GM12878 (cell line): Measurements from ENCODE around the gene SEC24D. TPM values are rescaled to one million over a fixed set of nuclear protein-coding genes. Genes with fewer than 3 reads are reported as not detected.

Experiments used
- ATAC-seq: fragments of 200-7000 bp; cut with Tn5 transposase; 3 replicates; pipeline ENCODE4 v1.9.1; 2020; ENCODE audit warnings: mild to moderate bottlenecking, moderate library complexity
- BruUV-seq: library from RNA; stranded (reverse); fragments of 400-500 nt; replicated peaks from 2 replicates; lab custom pipeline; 2021; lab: Mats Ljungman, UMichigan
- CTCF ChIA-PET: fragments of 300-600 bp; sonication (Branson Sonifier 250); formaldehyde crosslinking; extraction: SDS; loops from one replicate; lab custom pipeline; 2021; ENCODE audit warnings: inconsistent platforms; lab: Yijun Ruan, JAX
- POLR2A ChIA-PET: fragments of 350-600 bp; formaldehyde crosslinking; extraction: SDS; loops from one replicate; lab custom pipeline; 2021; ENCODE audit warnings: inconsistent platforms; lab: Charles Lee
- RAD21 ChIA-PET: fragments of 300-600 bp; sonication (Branson Sonifier 250); formaldehyde crosslinking; loops from one replicate; lab custom pipeline; 2023; ENCODE audit warnings: antibody characterized with exemption; ENCODE audit not compliant: unreplicated experiment; lab: Charles Lee
- SMC1A ChIA-PET: fragments of 300-600 bp; sonication (Branson Sonifier 250); formaldehyde crosslinking; loops from one replicate; lab custom pipeline; 2023; ENCODE audit not compliant: unreplicated experiment, uncharacterized antibody; lab: Charles Lee
- DNase-seq: peaks from one replicate; pipeline ENCODE4 v3.0.0-alpha.2; 2011; ENCODE audit warnings: low read depth, low spot score
- FAIRE-seq: peaks from 3 replicates; lab custom pipeline; 2011; peaks lifted over from hg19 to GRCh38; lab: Jason Lieb, UNC
- H2AFZ ChIP-seq: 2 replicates; pipeline ENCODE4 v1.6.0; 2011; ENCODE audit warnings: low read depth, low read length, control low read depth; ENCODE audit not compliant: control insufficient read depth
- H3K27ac ChIP-seq: 2 replicates; pipeline ENCODE4 v1.5.1; 2011; ENCODE audit warnings: control low read depth; ENCODE audit not compliant: control insufficient read depth, insufficient read depth
- H3K27me3 ChIP-seq, 2 experiments: replicated peaks in 1 of 2; 2 replicates each; pipeline versions ENCODE4 v1.6.0 to v1.6.1; 2011; ENCODE audit warnings: low read length in 1 of 2; ENCODE audit not compliant: control insufficient read depth in 2 of 2, insufficient read depth in 2 of 2
- H3K36me3 ChIP-seq, 2 experiments: 2 replicates each; pipeline ENCODE4 v1.5.1; 2011; ENCODE audit warnings: low read length in 1 of 2; ENCODE audit not compliant: control insufficient read depth in 2 of 2, insufficient read depth in 2 of 2
- H3K4me1 ChIP-seq: 2 replicates; pipeline ENCODE4 v1.6.1; 2011; ENCODE audit warnings: mild to moderate bottlenecking, low read length, moderate library complexity, mixed read lengths; ENCODE audit not compliant: control insufficient read depth, insufficient read depth
- H3K4me2 ChIP-seq: 2 replicates; pipeline ENCODE4 v1.6.0; 2011; ENCODE audit warnings: control low read depth; ENCODE audit not compliant: control insufficient read depth, insufficient read depth
- H3K4me3 ChIP-seq: fragments of 200-600 bp; sonication (generic); 2 replicates; pipeline ENCODE4 v1.5.1; 2016
- H3K79me2 ChIP-seq: 2 replicates; pipeline ENCODE4 v1.6.0; 2011; ENCODE audit warnings: low read length; ENCODE audit not compliant: control insufficient read depth, insufficient read depth
- H3K9ac ChIP-seq: 2 replicates; pipeline ENCODE4 v1.8.0; 2011; ENCODE audit warnings: low read length, control low read depth, mixed read lengths; ENCODE audit not compliant: control insufficient read depth, insufficient read depth
- H3K9me3 ChIP-seq: replicated peaks from 3 replicates; pipeline ENCODE4 v1.5.1; 2011; ENCODE audit warnings: mild to moderate bottlenecking, low read length; ENCODE audit not compliant: control insufficient read depth, insufficient read depth
- H4K20me1 ChIP-seq: 2 replicates; pipeline ENCODE4 v1.6.0; 2011; ENCODE audit not compliant: control insufficient read depth, insufficient read depth
- ATF7 ChIP-seq: fragments of 450-650 bp; IDR thresholded peaks from 2 replicates; pipeline ENCODE4 v1.6.1; 2016; ENCODE audit warnings: low read depth, mild to moderate bottlenecking
- BACH1 ChIP-seq: fragments of 450-650 bp; IDR thresholded peaks from 2 replicates; pipeline ENCODE4 v1.6.1; 2017; ENCODE audit warnings: mild to moderate bottlenecking, borderline replicate concordance
- DPF2 ChIP-seq: fragments of 450-650 bp; IDR thresholded peaks from 2 replicates; pipeline ENCODE4 v1.6.1; 2017; ENCODE audit warnings: mild to moderate bottlenecking
- FOXK2 ChIP-seq: fragments of 450-650 bp; IDR thresholded peaks from 2 replicates; pipeline ENCODE4 v1.6.1; 2017; ENCODE audit warnings: mild to moderate bottlenecking, moderate library complexity
- HDAC6 ChIP-seq: fragments of 200-600 bp; sonication (generic); IDR thresholded peaks from one replicate; pipeline ENCODE4 v1.8.0; 2017; ENCODE audit warnings: antibody characterized with exemption; ENCODE audit not compliant: unreplicated experiment
- IKZF1 ChIP-seq: fragments of 450-650 bp; conservative IDR thresholded peaks from 2 replicates; pipeline ENCODE4 v1.6.1; 2017; ENCODE audit warnings: antibody characterized with exemption, mild to moderate bottlenecking
- MEF2A ChIP-seq: IDR thresholded peaks from 2 replicates; pipeline ENCODE4 v1.6.1; 2011; ENCODE audit warnings: low read depth, mild to moderate bottlenecking, low read length, moderate library complexity; ENCODE audit not compliant: insufficient read depth
- MTA3 ChIP-seq: IDR thresholded peaks from 2 replicates; pipeline ENCODE4 v1.6.1; 2012; ENCODE audit warnings: low read length, inconsistent platforms, borderline replicate concordance
- PAX5 ChIP-seq: IDR thresholded peaks from 2 replicates; pipeline ENCODE4 v1.6.1; 2011; ENCODE audit warnings: low read depth, low read length, borderline replicate concordance
- POLR2A ChIP-seq: IDR thresholded peaks from 2 replicates; pipeline ENCODE4 v1.6.1; 2011; ENCODE audit warnings: low read depth, mild to moderate bottlenecking, low read length
- SIX5 ChIP-seq: IDR thresholded peaks from 2 replicates; pipeline ENCODE4 v1.6.1; 2011; ENCODE audit warnings: mild to moderate bottlenecking, low read depth, low read length, moderate library complexity; ENCODE audit not compliant: severe bottlenecking
- SMARCA5 ChIP-seq: fragments of 450-650 bp; IDR thresholded peaks from 2 replicates; pipeline ENCODE4 v1.6.1; 2017; ENCODE audit warnings: mild to moderate bottlenecking
- SUZ12 ChIP-seq: fragments of 200-600 bp; sonication (generic); IDR thresholded peaks from one replicate; pipeline ENCODE4 v1.6.1; 2018; ENCODE audit warnings: antibody characterized with exemption, mild to moderate bottlenecking; ENCODE audit not compliant: unreplicated experiment
- USF1 ChIP-seq: IDR thresholded peaks from 2 replicates; pipeline ENCODE4 v1.6.1; 2011; ENCODE audit warnings: borderline replicate concordance, low read depth, mild to moderate bottlenecking, moderate library complexity, mixed read lengths, low read length; ENCODE audit not compliant: insufficient read depth; ENCODE audit errors: extremely low read length
- ZNF622 ChIP-seq: fragments of 450-650 bp; IDR thresholded peaks from 2 replicates; pipeline ENCODE4 v1.6.1; 2017; ENCODE audit warnings: mild to moderate bottlenecking, inconsistent platforms
- WGBS: methylation state at CpG from one replicate; pipeline ENCODE4 v1.1.6; 2016; ENCODE audit warnings: low lambda C conversion rate; ENCODE audit not compliant: insufficient replicate concordance, insufficient coverage; ENCODE audit errors: missing lambda C conversion rate; 5-methylcytosine and 5-hydroxymethylcytosine counted together
- in situ Hi-C: fragments of 300-500 bp; cut with MboI; formaldehyde crosslinking; loops from 9 replicates; pipeline ENCODE4 v1.14.3; 2018; ENCODE audit warnings: mixed read lengths
- intact Hi-C: fragments of 100-400 bp; cut with micrococcal nuclease; formaldehyde crosslinking; loops from one replicate; pipeline ENCODE4 v1.14.2; 2022; ENCODE audit not compliant: unreplicated experiment
- polyA plus RNA-seq, 11 experiments: library from polyadenylated mRNA; depleted of rRNA in 4 of 11; unstranded in 6 of 11; stranded (reverse) in 5 of 11; fragments of >200 nt; fragmentation: Nextera tagmentation in 4 of 11; fragmentation: Illumina TruSeq in 1 of 11; extraction: Ambion mirVana in 4 of 11; extraction: Trizol in 1 of 11; gene quantifications; 1 replicate in 1 of 11; 2 replicates in 10 of 11; pipeline versions ENCODE4 v1.2.1 to v1.2.3, GENCODE V29; 2011 to 2016; ENCODE audit warnings: inconsistent platforms in 2 of 11, missing spikeins in 2 of 11, low read depth in 1 of 11
- total RNA-seq, 4 experiments: library from RNA; depleted of rRNA in 3 of 4; stranded (reverse); fragments of >200 nt in 3 of 4; fragmentation: Illumina TruSeq in 1 of 4; extraction: Trizol in 1 of 4; gene quantifications; 2 replicates each; pipeline versions ENCODE4 v1.2.1 to v1.2.3, GENCODE V29; 2013 to 2021
- TF ChIP-seq, protein P1 (sequence below): fragments of 150-350 bp; IDR thresholded peaks from 2 replicates; pipeline ENCODE4 v1.6.1; 2014; ENCODE audit warnings: mild to moderate bottlenecking, low read depth, low read length
- TF ChIP-seq, protein P2 (sequence below): fragments of 450-650 bp; conservative IDR thresholded peaks from 2 replicates; pipeline ENCODE4 v1.6.1; 2017; ENCODE audit warnings: mild to moderate bottlenecking, moderate library complexity
- TF ChIP-seq, protein P3 (sequence below): fragments of 450-650 bp; IDR thresholded peaks from 2 replicates; pipeline ENCODE4 v1.6.1; 2018; ENCODE audit warnings: borderline replicate concordance, mild to moderate bottlenecking; ENCODE audit not compliant: partially characterized antibody

Gene SEC24D
- total and polyA plus RNA-seq, 10 of the 15 experiments (the other 5 are each of a cell fraction or from before 2014, with no cell fraction given): 12.8 to 61.9 (median 25.6) TPM

GRCh38 chr4:118849867-118850487 is 14.1 kb upstream of the SEC24D start:
- intact Hi-C loops (no loop called here), in situ Hi-C loops (no loop called here)
- Histone ChIP-seq H3K4me1 (peaks cover 3% of the 10 kb centered on the region; the same call in 1 of the 2 replicates), H4K20me1 (no peaks in the 10 kb centered on the region), H3K79me2 (no peaks in the 10 kb centered on the region), H3K27me3 (no peaks in the 10 kb centered on the region; a peak in 1 of 4 replicates), H3K9ac (0 out of 2 replicates have a peak overlapping the region, but pooled peaks have one; percentile 11), H2AFZ (peak overlapping the region; percentile 84), H3K27ac (no peak overlapping the region), H3K4me3 (peak overlapping the region; percentile 76; the same call in 1 of the 2 replicates), H3K36me3 (no peaks in the 10 kb centered on the region), H3K9me3 (no peaks in the 10 kb centered on the region), H3K4me2 (peak overlapping the region; percentile 79)
- CTCF ChIA-PET: interaction anchor here (0.7 to 7.0 kb wide), 6 partner anchors 12 to 109 kb away, joined by 3 to 45 read pairs (median 4); no protein-coding TSS in a partner anchor
- FAIRE-seq: no peak
- BruUV-seq: no TSS peak
- RAD21 ChIA-PET: interaction anchor here (0.6 to 1.6 kb wide), 3 partner anchors 12 to 426 kb away, joined by 3 to 6 read pairs (median 4); no protein-coding TSS in a partner anchor
- peak; percentile 17; the same call in 2 of the 3 replicates for ATAC-seq
- TF ChIP-seq MEF2A: no peak
- TF ChIP-seq MTA3: no peak
- TF ChIP-seq FOXK2: no peak
- TF ChIP-seq ATF7: no peak
- TF ChIP-seq PAX5: no peak
- TF ChIP-seq SMARCA5: no peak
- TF ChIP-seq IKZF1: no peak
- TF ChIP-seq HDAC6: no peak
- TF ChIP-seq, protein P1, sequence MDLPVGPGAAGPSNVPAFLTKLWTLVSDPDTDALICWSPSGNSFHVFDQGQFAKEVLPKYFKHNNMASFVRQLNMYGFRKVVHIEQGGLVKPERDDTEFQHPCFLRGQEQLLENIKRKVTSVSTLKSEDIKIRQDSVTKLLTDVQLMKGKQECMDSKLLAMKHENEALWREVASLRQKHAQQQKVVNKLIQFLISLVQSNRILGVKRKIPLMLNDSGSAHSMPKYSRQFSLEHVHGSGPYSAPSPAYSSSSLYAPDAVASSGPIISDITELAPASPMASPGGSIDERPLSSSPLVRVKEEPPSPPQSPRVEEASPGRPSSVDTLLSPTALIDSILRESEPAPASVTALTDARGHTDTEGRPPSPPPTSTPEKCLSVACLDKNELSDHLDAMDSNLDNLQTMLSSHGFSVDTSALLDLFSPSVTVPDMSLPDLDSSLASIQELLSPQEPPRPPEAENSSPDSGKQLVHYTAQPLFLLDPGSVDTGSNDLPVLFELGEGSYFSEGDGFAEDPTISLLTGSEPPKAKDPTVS: no peak
- no peak for TF ChIP-seq BACH1
- TF ChIP-seq, protein P2, sequence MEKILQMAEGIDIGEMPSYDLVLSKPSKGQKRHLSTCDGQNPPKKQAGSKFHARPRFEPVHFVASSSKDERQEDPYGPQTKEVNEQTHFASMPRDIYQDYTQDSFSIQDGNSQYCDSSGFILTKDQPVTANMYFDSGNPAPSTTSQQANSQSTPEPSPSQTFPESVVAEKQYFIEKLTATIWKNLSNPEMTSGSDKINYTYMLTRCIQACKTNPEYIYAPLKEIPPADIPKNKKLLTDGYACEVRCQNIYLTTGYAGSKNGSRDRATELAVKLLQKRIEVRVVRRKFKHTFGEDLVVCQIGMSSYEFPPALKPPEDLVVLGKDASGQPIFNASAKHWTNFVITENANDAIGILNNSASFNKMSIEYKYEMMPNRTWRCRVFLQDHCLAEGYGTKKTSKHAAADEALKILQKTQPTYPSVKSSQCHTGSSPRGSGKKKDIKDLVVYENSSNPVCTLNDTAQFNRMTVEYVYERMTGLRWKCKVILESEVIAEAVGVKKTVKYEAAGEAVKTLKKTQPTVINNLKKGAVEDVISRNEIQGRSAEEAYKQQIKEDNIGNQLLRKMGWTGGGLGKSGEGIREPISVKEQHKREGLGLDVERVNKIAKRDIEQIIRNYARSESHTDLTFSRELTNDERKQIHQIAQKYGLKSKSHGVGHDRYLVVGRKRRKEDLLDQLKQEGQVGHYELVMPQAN: no peak
- no peak for TF ChIP-seq ZNF622
- no peak for TF ChIP-seq SUZ12
- TF ChIP-seq DPF2: no peak
- TF ChIP-seq SIX5: no peak
- TF ChIP-seq POLR2A: no peak
- TF ChIP-seq USF1: no peak
- TF ChIP-seq, protein P3, sequence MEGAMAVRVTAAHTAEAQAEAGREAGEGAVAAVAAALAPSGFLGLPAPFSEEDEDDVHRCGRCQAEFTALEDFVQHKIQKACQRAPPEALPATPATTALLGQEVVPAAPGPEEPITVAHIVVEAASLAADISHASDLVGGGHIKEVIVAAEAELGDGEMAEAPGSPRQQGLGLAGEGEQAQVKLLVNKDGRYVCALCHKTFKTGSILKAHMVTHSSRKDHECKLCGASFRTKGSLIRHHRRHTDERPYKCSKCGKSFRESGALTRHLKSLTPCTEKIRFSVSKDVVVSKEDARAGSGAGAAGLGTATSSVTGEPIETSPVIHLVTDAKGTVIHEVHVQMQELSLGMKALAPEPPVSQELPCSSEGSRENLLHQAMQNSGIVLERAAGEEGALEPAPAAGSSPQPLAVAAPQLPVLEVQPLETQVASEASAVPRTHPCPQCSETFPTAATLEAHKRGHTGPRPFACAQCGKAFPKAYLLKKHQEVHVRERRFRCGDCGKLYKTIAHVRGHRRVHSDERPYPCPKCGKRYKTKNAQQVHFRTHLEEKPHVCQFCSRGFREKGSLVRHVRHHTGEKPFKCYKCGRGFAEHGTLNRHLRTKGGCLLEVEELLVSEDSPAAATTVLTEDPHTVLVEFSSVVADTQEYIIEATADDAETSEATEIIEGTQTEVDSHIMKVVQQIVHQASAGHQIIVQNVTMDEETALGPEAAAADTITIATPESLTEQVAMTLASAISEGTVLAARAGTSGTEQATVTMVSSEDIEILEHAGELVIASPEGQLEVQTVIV: no peak
- WGBS: 98% methylated on average over 2 of the region's 2 CpGs
- POLR2A ChIA-PET: interaction anchor here (1.0 to 1.2 kb wide), 2 partner anchors 11 to 15 kb away, joined by 3 read pairs; no protein-coding TSS in a partner anchor
- SMC1A ChIA-PET: interaction anchor here (0.7 to 3.8 kb wide), 7 partner anchors 11 to 165 kb away, joined by 3 to 19 read pairs (median 4); partner anchors contain the start of gene METTL14
- DNase-seq: no peak
